Colonic mucosa (tissue), 4 donors: Measurements from ENCODE around the gene SPATS2L. TPM values are rescaled to one million over a fixed set of nuclear protein-coding genes. Genes with fewer than 3 reads are reported as not detected.

Experiments used
- DNase-seq: peaks from one replicate; pipeline ENCODE4 v3.0.0-alpha.2; 2020
- H3K27ac ChIP-seq: fragments of 200-600 bp; one replicate; pipeline ENCODE4 v1.8.0; 2021
- H3K27me3 ChIP-seq: fragments of 200-600 bp; one replicate; pipeline ENCODE4 v1.8.0; 2021
- H3K36me3 ChIP-seq: fragments of 200-600 bp; one replicate; pipeline ENCODE4 v1.8.0; 2021
- H3K4me1 ChIP-seq: fragments of 200-600 bp; one replicate; pipeline ENCODE4 v1.8.0; 2021; ENCODE audit warnings: mild to moderate bottlenecking
- H3K4me3 ChIP-seq: fragments of 200-600 bp; one replicate; pipeline ENCODE4 v1.8.0; 2021
- H3K9ac ChIP-seq, 2 donors: one replicate each; pipeline ENCODE4 v1.7.0; 2013; ENCODE audit warnings: control low read depth in 2 of 2, low read depth in 2 of 2, low read length in 2 of 2
- H3K9me3 ChIP-seq: fragments of 200-600 bp; one replicate; pipeline ENCODE4 v1.8.0; 2021
- intact Hi-C: fragments of 100-400 bp; cut with DNase I; formaldehyde crosslinking; loops from one replicate; pipeline ENCODE4 v1.14.1; 2022
- total RNA-seq, 2 donors: library from RNA; stranded (reverse); fragmentation: NEBNext Ultra II Directional in 1 of 2; extraction: Animal tissue kit (Norgen Biotek cat#: 25700) in 1 of 2; gene quantifications; one replicate each; pipeline ENCODE4 v1.2.1, GENCODE V29; 2021
- TF ChIP-seq, protein P1 (sequence below): fragments of 200-600 bp; IDR thresholded peaks from one replicate; pipeline ENCODE4 v1.8.0; 2022; ENCODE audit warnings: antibody characterized with exemption, mild to moderate bottlenecking
- donor health status: healthy.
- donor health status: DM: no; HTN: no; CAD: no.
- donor health status: DM: no; HTN: no; CAD: no.

The SPATS2L gene
- total RNA-seq, 2 donors from 2014 or later = 151 to 187 TPM

DNA sequence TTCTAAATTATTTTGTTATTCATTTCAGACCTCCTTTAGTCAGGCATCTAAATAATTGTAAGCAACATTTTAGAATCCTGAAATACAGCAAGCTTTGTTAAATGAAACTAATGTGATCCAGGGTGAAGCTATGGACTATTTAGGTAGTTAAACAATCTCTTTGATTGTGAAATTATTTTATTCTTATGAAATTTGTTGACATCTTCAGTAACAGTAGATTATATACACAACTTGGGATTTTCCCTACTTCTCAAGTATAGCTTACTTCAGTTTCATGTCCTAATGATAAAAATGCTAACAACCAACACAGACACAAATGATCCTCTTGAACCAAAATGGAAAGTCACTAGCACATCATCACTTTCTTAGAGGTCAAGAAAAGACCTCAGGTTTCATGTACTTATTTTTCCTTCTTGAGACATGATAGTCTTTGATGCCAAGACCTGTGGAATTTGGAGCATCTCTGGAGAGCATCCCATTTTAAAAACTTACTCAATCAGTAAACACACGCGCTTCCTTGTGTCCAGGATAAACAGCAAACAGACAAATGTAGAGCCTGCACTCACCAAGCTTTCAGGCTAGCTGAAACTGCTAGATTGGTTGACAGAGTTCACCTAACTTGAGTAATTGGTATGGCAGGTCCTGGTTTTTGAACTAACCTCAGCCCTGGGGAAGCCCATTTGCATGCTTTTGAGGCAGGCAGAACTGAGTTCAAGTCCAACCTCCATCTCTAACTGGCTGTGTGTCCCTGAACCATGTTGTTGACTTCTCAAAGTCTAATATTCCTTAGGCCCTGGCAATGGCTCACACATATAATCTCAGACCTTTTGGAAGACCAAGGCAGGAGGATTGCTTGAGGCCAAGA is 155.6 kb downstream of the SPATS2L start:
- TF ChIP-seq, protein P1, sequence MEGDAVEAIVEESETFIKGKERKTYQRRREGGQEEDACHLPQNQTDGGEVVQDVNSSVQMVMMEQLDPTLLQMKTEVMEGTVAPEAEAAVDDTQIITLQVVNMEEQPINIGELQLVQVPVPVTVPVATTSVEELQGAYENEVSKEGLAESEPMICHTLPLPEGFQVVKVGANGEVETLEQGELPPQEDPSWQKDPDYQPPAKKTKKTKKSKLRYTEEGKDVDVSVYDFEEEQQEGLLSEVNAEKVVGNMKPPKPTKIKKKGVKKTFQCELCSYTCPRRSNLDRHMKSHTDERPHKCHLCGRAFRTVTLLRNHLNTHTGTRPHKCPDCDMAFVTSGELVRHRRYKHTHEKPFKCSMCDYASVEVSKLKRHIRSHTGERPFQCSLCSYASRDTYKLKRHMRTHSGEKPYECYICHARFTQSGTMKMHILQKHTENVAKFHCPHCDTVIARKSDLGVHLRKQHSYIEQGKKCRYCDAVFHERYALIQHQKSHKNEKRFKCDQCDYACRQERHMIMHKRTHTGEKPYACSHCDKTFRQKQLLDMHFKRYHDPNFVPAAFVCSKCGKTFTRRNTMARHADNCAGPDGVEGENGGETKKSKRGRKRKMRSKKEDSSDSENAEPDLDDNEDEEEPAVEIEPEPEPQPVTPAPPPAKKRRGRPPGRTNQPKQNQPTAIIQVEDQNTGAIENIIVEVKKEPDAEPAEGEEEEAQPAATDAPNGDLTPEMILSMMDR = no peak
- H3K9ac ChIP-seq = no peak overlapping the region
- no peaks in the 10 kb centered on the region for H3K9me3 ChIP-seq
- no peak overlapping the region for H3K4me3 ChIP-seq
- intact Hi-C loops = no loop called here
- no peaks in the 10 kb centered on the region for H3K27me3 ChIP-seq
- no peaks in the 10 kb centered on the region for H3K36me3 ChIP-seq
- no peak overlapping the region for H3K27ac ChIP-seq
- no peaks in the 10 kb centered on the region for H3K4me1 ChIP-seq
- DNase-seq = no peak

DNA sequence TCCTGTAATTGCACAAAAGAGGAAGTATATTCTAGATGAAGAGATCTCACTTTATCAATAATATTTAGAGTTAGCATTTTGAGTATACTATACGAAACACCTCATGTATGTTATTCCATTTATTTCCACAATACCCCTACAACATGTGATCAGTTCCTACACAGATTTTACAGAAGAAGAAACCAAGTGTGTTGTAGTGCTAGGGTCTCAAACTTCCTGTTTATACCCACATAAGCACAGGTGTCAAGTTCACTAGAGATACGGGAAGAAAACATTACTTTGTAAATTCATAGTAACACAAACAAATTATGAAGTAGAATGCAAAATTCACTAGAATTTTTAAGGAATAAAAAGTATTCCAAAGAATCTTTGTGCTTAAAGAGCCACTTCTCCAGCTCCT is 157.0 kb downstream of the SPATS2L start:
- no peaks in the 10 kb centered on the region for H3K9me3 ChIP-seq
- H3K27me3 ChIP-seq = no peaks in the 10 kb centered on the region
- no peaks in the 10 kb centered on the region for H3K4me1 ChIP-seq
- TF ChIP-seq, protein P1 = no peak
- intact Hi-C loops = no loop called here
- no peaks in the 10 kb centered on the region for H3K36me3 ChIP-seq
- DNase-seq = no peak
- no peak overlapping the region for H3K9ac ChIP-seq
- no peak overlapping the region for H3K27ac ChIP-seq
- no peak overlapping the region for H3K4me3 ChIP-seq

DNA sequence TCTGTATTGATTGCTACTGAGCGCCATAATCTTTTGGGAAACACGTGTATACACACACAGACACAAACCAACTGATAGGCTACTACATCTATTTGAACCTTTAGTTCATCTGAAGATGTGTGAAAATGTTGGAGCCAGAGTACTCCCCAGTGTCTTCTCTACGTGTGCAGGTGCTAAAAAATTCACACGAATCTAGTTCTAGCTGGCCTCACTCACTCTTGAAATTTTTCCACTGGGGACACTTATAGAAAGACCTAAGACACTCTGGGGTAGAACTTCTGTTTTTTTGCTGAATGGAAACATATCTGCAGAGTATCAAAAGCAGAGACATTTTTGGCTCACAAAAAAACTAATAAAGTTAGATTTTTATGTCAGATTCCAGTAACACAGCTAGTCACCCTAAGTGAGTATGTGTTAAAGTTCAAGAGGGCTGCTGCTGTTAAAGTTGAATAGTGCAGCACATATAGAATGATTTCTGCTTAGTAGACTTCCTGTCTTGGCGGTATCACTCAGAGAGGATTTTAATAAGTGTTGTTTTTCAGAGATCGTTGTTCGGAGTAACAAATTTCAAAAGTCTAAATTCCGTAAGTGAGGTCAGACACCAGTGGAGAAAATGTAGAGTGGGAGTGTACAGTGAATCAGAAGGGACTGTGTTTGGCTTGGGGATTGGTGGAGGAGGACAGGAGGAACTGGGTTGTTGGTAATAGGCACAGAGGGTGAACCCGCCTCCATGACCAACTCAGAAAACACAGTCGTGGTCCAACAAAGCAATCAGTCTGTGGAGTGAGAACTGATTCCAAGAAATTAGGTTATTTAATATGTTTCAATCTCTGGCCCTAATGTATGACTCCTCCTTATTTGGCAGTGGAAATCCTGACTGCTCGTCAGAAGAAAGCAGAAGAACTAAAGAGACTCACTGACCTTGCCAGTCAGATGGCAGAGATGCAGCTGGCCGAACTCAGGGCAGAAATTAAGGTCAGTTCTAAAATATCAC is 160.2 kb downstream of the SPATS2L start:
- Histone ChIP-seq H3K27me3 (no peaks in the 10 kb centered on the region), H3K27ac (no peak overlapping the region), H3K36me3 (no peaks in the 10 kb centered on the region), H3K4me3 (no peak overlapping the region), H3K9ac (no peak overlapping the region), H3K9me3 (no peaks in the 10 kb centered on the region), H3K4me1 (no peaks in the 10 kb centered on the region)
- TF ChIP-seq, protein P1 = no peak
- intact Hi-C loops = no loop called here
- DNase-seq = no peak

DNA sequence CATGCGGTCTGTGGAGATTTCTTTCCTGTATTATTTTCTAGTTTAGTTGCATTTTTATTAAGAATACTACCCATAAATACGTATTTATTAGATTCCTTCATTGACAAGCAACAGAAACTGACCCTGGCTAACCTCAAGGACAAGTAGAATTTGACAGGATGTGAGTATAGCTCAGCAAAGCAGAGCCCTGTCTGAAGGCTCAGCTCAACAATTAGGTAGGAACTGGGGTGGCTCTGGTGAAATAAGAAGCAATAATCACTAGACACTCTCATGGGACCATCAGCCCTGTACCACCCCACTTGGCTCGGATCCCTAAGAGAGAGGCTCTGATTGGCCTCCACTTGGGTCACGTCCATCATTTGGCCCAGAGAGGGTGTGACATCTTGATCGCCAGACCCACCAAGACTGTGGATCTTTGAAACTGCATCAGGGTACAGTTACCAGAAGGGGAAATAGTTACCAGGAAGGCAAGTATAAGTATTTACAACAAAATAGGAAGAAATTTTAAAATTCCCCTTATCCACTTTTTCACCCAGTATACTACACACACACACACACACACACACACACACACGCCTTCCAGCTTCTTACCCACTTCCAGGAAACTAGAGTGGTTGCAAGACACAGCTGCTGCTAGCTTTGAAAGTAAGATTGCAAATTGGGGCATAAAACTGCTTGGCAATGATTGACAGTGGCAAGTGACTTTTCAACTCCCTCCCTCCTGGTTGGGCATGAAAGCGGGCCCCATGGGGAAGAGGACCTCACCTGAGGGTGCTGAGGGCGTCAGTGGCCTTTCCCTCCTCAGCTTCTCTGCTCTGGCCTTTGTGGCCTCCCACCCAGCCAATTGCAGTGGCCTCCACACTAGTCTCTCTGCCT is 161.6 kb downstream of the SPATS2L start:
- Histone ChIP-seq H3K4me3 (no peak overlapping the region), H3K27me3 (no peaks in the 10 kb centered on the region), H3K4me1 (no peaks in the 10 kb centered on the region), H3K36me3 (no peaks in the 10 kb centered on the region), H3K27ac (no peak overlapping the region), H3K9me3 (no peaks in the 10 kb centered on the region), H3K9ac (peak overlapping the region in 1 of 2 donors; percentile 19)
- no peak for DNase-seq
- TF ChIP-seq, protein P1 = no peak
- intact Hi-C loops = no loop called here
